HG03378 (cell line): ENCODE measurements around the gene KCTD15.
"Not testable (repeated sequence)": the region's sequence is repeated elsewhere in the genome, so short reads cannot be mapped to it uniquely, and the experiment has no call there.

Experiments
- ATAC-seq: cut with Tn5 transposase; IDR thresholded peaks from one replicate; pipeline ENCODE4 v1.9.1; 2021; ENCODE audit warnings: mild to moderate bottlenecking, moderate library complexity; ENCODE audit not compliant: unreplicated experiment

KCTD15 gene

DNA sequence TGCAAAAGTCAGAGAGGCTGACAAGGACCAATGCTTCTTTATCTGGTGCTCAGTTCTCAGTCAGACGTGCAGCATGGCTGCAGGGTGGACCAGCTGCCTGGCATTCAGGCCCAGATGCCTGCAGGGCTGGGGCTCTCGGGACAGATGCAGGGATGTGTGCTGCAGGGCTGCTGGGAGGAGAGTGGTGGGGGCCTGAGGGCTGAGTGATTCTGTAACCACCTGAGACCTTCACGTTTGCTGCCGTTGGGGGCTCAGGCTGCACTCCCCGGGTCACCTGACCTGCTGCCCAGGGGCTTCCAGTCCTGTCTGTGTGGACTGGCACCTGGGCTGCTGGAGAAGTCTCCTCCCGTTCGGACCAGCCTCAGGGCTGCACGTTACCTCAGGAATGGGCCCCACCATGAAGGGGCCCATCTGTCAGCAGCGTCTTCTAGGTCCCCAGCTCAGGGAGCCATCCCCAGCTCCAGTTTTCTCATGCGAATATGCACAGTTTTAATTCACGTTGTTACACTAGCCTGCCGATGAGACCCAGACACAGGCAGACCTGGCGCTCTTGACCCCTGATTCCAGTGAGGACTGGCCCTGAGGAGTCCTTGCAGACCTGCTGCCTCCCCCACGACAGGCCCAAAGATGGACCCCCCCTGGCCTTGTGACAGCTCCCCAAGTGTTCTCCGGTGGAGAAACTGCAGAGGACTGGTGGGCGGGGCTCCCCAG is 16.9 kb downstream of the KCTD15 start:
- no peak for ATAC-seq

DNA sequence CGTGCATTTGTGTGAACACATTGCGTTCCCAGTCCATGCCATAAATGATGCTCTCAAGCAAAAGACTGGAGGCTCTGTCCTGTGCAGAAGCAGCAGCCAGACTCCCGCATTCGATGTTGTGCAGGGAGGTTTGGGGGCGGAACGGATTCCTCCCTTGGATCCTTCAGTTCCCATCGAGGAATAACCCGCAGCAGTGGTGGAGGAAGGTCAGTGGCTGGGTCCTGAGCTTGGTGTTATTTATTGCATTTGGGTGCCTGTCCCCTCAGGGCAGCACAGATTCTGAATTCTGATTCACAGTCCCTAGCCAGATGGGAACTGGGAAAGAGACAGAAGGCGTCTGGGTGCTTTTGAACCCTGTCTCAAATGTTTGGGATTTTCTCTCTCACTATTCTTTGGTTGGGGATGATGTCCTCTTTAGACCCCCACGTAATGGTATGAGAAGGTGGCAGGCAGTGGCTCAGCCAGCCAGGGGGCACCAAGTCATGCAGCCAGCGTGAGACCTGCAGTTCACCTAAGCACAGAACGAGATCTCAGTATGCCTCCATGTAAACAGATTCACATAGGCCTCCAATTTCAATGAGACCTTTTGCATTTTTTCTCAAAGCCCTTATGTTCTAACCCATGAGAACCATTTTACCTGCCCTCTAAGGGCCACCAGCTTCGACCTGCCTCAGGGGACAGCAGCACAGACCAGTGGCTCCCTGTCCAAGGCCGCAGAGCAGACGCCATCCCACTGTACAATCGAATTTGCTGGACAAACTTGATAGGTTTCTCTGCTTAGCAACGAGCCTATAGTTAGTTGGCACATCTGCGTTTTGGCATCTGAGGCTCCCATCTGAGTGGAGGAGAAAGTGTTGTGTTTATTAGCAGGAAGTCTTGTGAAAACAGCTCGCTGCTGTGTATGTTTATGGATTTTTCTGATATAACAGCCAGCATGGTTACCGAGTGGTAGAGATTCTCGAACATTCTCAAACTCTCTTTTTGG is 17.8 kb downstream of the KCTD15 start:
- ATAC-seq: no peak

DNA sequence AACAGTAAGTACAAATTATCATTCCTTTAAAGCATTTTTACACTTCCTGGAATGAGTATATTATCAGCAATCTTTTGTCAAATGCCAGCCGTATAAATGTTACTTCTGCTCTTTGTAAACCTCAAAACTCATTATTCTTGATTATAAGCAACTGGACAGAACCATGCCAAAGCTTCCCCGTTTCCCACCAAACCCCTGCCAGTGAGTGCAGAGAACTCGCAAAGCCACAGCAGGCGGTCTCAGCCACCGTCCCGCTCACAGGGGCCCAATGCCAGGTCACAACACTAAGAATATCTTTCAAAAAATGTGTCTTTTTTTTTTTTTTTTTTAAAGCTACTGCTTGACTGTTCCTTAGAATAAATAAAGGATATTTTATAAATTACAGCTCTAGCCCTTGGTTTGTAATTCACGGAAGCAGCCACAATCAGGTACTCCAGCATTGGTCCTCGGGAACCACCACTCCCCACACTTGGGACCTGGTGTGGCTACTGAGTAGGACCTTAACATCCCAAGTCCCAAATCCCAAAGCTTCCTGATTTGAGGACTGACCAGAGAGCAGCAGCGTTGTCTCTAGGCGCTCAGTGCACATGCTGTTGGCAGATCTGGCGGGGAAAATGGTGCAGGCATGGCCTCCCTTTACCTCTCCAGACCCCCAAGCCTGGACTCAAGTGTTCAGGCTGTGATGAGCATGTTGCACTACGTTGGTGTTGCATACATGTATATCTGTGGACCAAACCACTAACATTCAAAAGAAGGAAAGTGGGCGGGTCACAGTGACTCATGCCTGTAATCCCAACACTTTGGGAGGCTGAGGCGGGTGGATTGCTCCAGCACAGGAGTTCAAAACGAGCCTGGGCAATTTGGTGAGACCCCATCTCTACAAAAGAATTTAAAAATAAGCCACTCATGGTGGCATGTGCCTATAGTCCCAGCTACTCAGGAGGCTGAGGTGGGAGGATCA is 19.0 kb downstream of the KCTD15 start:
- no peak for ATAC-seq

DNA sequence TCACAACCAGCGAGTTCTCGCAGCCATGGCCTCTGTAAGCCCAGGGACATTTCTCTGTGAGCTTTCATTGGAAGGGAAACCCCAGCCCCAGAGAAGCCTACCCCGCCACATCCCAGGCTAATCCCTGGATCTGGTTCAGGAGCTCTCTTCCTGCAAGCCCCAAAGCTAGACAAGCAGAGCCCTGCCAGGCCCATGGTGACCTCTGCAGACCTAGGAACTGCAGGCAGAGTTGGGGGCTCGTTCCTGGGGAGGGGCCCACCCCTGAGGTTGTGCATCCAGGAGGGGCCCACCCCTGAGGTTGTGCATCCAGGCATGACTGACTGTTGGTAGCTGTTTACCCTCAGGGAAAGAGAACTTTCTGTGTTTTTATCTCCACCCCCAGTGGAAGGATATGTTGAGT is 21.7 kb downstream of the KCTD15 start:
- no peak for ATAC-seq

DNA sequence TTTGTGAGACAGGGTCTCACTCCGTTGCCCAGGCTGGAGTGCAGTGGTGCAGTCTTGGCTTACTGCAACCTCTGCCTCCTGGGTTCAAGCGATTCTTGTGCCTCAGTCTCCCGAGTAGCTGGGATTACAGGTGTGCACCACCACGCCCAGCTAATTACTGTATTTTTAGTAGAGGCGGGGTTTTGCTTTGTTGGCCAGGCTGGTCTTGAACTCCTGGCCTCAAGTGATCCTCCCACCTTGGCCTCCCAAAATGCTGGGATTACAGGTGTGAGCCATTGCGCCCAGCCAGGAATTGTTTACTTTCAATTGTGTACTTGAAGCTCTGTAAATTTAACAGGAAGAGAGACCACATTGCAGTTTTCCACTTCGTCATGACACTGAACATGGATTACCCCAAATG is 22.4 kb downstream of the KCTD15 start:
- not testable (repeated sequence) for ATAC-seq

DNA sequence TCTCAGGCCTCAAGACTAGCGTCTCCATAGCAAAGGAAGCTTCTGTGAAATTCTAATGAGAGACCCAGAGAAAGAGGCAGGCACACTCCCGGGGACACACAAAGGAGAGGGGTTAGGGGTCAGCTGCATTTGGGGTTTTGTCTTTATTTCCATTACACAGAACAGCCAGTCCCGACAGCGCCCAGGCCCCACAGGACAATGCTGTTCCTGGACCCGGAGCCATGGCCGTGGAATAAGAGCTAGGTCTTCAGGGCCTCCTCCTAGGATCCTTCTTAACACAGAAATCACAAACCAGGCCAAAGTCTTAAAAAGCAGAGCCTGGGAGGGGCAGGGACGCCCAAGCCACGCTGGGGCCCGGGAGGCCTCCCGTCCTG is 22.8 kb downstream of the KCTD15 start:
- no peak for ATAC-seq

DNA sequence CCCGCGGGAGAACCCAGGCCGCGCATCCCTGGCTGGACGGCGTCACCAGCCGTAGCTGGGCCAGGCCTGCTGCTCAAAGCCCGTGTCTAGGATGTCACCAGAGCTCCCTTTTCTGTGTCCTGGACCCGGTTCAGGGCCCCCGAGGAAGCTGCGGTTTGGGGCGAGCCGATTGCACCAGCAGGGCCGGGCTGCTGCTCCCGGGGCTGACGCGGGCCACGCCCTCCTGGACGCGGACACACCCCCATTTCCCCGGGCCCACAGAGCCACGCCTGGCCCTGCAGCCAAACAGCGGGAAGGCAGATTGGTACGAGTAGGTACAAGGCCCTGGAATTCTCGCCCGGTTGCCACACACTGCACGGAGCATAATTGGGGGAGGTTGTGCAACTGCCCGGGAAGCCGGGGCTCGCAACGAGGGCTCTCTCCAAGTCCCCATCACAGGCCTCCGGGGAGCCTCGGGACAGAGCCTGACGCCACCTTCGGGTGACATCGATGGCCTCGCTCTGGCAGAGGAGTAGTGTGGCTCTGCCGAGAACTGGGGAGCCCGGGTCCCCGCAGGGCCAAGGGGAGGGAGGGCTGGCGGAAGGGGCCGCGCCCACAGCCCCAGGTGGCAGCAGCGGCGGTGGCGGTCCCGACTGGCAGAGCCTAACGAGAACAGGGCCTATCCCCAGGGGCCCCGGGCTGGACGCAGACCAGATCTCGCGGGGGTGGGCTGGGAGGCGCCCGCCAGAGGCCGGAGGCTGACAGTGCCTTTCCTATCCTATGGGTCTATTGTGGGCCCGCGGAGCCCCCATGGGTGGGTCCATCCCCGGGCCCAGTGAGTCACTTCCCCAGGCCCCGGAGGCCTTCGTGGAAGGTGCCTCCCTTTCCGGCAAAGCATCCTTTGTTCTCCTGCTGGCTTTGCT is 23.5 kb downstream of the KCTD15 start:
- ATAC-seq: no peak

DNA sequence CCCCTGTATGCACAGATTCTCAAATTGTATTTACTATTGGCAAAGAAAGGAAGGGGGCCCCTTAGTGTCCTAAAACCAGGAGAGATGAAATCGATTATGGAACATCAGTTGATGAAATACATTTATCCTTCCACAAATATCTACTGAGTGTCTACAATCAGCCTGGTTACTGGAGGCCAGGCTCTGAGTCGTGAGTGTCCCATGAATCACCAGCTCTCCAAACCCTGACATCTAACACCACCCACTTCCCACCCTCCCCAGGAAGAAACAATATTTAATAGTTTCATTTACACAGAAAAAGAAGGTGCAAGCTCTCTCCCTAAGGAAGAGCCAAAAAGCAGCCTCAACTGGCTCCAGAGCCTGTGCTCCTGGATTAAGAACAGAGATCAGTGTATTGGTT is 25.2 kb downstream of the KCTD15 start:
- ATAC-seq: no peak

DNA sequence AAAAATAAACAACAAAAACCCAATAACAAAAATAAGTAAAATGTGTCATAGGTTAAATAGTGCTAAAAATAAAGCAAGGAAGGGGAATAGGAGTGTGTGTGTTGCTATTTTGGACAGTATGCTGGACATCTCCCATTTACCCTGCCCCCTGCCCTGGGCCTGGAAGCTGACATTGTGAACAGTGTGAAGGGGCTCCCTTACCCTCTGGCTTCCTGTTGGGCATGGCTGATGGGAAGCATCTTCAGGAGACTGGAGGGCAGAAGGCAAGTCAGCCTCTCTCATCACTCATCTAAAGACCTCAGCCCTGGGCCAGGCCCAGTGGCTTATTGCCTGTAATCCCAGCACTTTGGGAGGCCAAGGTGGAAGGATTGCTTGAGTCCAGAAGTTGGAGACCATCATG is 26.7 kb downstream of the KCTD15 start:
- no peak for ATAC-seq

DNA sequence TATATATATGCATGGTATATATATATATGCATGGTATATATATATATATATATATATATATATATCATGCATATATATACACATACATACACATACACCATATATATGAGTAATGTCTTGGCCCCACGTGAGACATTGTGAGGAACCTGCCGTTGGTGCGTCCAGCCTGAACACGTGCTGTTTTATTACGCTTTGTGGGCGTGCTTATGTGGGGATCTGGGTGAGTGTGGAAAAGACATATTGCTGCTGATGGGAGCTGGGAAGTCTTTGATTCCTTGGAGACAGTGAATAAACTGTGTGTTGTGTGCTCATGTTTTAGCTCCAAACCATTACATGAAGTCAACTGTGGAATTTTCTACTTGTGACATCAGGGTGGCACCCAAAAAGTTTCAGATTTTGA is 28.9 kb downstream of the KCTD15 start:
- no peak for ATAC-seq

DNA sequence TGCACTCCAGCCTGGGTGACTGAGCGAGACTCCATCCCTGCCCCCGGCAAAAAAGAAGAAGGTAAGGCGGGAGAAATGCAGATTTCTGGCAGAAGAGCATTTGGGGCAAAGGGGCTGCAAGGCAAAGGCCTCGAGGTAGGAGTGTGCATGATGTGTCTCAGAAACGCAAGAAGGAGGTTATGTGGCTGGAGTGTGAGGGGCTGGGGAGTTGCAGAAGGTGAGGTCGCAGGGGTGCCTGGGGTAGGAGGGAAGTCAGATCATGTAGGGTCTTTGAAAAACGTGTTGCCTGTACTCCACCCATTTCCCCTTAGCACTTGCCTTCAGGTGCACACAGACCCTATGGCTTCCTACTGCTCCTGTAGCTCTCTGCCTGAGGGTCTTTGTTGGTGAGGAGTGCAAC is 29.9 kb downstream of the KCTD15 start:
- ATAC-seq: no peak

DNA sequence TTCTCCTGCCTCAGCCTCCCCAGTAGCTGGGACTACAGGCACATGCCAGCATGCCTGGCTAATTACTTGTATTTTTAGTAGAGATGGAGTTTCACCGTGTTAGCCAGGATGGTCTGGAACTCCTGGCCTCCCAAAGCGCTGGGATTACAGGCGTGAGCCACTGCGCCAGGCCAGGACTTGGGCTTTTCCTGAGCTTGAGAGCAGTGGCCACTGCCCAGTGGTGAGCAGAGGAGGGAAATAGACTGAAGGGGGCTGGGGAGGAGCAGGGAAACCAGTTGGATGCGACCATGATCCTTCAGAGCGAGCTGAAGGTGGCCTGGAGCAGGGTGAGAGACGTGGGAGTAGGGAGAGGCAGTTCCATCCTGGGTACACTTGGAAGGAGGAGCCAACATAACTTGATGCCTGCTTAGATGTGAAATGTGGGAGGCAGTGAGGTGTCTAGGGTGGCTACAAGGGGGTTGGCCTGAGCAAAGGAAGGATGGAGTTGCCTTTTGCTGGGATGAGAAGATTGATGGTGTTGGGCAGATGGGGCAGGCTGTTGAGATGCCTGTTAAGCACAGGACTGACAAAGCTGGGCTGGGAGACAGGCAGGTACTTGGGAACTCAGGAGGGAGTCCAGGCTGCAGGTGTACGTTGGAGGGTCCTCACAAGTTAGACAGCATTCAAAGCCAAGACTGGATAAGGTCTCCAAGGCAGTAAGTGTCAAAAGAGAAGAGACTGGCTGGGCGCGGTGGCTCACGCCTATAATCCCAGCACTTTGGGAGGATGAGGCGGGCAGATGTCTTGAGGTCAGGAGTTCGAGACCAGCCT is 31.8 kb downstream of the KCTD15 start:
- no peak for ATAC-seq

DNA sequence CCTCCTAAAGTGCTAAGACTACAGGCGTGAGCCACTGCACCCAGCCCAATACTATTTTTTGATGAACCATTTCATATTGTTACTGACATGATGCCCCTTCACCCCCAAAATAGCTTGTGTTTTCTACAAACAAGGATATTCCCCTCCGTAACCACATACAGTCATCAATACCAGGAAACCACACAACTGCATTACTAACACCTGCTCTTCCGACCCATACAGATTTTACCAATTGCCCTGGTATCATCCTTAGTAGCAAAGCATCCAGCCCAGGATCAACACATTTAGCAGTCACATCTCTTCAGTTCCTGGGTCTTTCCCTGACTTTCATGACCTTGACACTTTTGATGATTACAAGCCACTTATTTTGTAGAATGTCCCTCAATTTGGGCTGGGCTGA is 33.6 kb downstream of the KCTD15 start:
- ATAC-seq: no peak

DNA sequence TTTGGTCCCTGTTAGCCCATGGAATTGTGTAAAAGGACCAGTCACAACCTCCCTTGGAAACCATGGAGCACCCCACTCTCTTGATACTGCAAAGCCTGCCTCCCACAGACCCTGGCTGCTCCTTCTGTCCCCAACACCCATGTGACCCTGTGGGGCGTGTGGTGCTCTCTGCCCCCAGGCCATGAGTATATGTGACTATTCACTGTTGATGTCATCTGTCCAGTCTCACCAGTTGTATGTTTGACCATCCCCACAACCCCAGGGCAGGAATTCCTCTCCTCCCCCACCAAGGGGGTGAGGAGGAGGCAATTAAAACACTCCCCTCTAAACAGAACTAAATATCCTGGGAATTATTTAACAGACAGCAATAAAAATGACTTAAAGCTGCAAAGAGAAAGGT is 35.2 kb downstream of the KCTD15 start:
- no peak for ATAC-seq

DNA sequence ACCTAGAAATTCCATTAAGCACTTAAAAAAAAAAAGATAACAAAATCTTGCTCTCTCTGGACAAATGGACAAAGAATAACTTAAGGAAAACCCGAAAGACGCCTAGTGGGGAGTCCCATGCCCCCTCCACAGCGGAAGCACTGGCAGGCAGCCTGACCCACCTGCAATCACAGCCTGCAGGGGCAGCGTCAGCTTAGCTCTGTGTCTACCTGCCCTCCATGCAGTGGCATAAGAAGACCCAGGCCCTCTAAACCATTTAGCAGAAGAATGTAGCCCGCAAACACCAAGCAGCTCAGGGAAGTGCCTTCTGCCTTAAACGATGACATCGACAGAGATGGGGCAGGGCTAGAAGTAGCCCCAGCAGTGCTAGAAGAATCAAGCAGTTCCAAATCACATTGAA is 36.0 kb downstream of the KCTD15 start:
- no peak for ATAC-seq

DNA sequence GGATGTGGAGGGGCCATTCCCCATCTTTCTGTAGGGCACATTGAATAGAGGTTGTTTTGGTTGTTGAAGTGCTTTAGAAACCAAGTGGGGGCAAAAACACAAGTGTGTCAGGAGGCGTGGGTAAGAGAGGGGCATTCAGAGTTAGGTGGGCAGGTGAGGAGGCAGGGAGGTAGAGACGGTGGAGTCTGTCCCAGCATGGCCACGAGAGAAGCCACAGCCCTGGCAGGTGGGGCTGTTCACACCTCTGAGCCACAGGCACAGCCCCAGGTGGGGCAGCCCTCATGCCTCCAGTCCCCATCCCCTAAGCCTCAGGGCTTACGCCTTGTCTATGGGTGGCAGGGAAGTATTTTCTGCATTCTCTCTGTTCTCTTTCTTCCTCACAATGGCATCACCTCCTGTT is 43.7 kb downstream of the KCTD15 start:
- no peak for ATAC-seq

DNA sequence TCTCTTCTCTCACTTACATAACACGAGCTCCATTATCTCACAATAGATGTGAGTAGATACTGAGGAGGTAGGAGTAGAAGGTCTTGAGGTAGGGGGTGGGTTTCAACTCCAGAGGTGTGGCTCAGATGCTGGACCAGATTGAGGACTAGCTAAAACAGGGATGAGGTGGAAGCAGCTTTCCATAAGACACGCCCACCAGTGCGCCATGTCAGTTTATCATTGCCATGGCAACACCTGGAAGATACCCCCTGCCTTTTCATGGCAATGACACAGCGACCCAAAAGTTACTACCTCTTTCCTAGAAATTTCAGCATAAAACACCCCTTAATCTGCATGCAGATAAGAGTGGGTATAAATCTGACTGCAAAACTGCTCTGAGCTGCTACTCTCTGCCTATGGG is 44.1 kb downstream of the KCTD15 start:
- no peak for ATAC-seq

DNA sequence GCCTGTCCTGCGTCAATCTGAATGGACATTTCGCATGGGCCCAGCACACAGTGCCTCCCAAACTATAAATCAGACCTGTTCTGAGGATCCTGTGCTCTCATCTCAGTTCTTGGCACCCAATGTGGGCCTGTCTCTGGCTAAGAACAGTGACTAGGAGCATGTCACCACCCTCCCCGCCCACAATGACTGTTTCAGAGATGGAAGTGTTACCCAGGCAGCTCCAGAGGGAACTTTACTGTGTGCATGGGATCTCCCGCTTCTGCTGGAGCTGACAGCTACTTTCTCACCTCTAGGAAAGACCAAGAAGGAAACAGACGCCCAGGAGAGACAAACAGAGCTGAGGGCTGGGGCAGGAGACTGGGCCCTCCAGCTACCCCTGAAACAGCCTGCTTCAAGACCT is 45.0 kb downstream of the KCTD15 start:
- ATAC-seq: no peak

DNA sequence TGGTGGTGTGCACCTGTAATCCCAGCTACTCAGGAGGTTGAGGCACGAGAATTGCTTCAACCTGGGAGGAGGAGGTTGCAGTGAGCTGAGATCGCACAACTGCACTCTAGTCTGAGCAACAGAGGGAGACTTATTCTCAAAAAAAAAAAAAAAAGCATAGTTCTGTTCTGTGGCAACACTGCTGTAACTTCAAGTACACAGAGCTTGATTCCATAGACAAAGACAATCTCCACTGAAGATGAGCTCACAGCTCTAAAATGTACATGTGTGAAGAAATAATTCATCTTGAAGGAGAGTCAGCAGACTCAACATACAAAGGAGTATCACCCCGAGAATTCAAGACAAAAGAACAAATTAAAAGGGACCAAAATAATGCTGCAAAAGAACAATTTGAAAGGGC is 47.8 kb downstream of the KCTD15 start:
- no peak for ATAC-seq
